Heart left ventricle (tissue), 16 donors: ENCODE measurements around the gene CHAF1A. TPM values are rescaled to one million over a fixed set of nuclear protein-coding genes. Genes with fewer than 3 reads are reported as not detected.

Experiments
- ATAC-seq, 4 donors: fragments of 200-7000 bp; cut with Tn5 transposase; one replicate each; pipeline ENCODE4 v1.9.1; 2020 to 2022; ENCODE audit warnings: moderate library complexity in 4 of 4, mild to moderate bottlenecking in 3 of 4, moderate number of reproducible peaks in 1 of 4
- DNase-seq, 5 donors: peaks; one replicate each; pipeline ENCODE4 v3.0.0-alpha.2; 2020
- H3K27ac ChIP-seq, 12 donors: fragments of 200-600 bp; sonication (generic) in 4 of 12; one replicate each; pipeline versions ENCODE4 v1.5.0 to v1.8.0; 2016 to 2022; ENCODE audit warnings: mild to moderate bottlenecking in 2 of 12
- H3K27me3 ChIP-seq, 9 donors: fragments of 200-600 bp; sonication (generic) in 2 of 9; one replicate each; pipeline versions ENCODE4 v1.5.1 to v1.8.0; 2016 to 2022; ENCODE audit warnings: mild to moderate bottlenecking in 3 of 9
- H3K36me3 ChIP-seq, 9 donors: fragments of 200-600 bp; sonication (generic) in 2 of 9; one replicate each; pipeline versions ENCODE4 v1.5.0 to v1.8.0; 2018 to 2022; ENCODE audit warnings: mild to moderate bottlenecking in 2 of 9
- H3K4me1 ChIP-seq, 12 donors: fragments of 200-600 bp; sonication (generic) in 4 of 12; one replicate each; pipeline versions ENCODE4 v1.5.0 to v1.8.0; 2016 to 2022; ENCODE audit warnings: mild to moderate bottlenecking in 3 of 12
- H3K4me3 ChIP-seq, 12 donors: fragments of 200-600 bp; sonication (generic) in 4 of 12; one replicate each; pipeline versions ENCODE4 v1.5.0 to v1.8.0; 2017 to 2022; ENCODE audit warnings: mild to moderate bottlenecking in 9 of 12, moderate library complexity in 4 of 12
- H3K9me3 ChIP-seq, 12 donors: fragments of 200-600 bp; sonication (generic) in 4 of 12; one replicate each; pipeline versions ENCODE4 v1.5.0 to v1.8.0; 2016 to 2022; ENCODE audit warnings: mild to moderate bottlenecking in 1 of 12
- CTCF ChIP-seq, 12 donors: fragments of 200-600 bp; sonication (generic) in 4 of 12; IDR thresholded peaks; one replicate each; pipeline versions ENCODE4 v1.5.0 to v1.8.0; 2018 to 2022; ENCODE audit warnings: antibody characterized with exemption in 12 of 12, mild to moderate bottlenecking in 5 of 12
- POLR2A ChIP-seq, 2 donors: fragments of 450-650 bp; IDR thresholded peaks; one replicate each; pipeline ENCODE4 v1.6.1; 2017; ENCODE audit warnings: antibody characterized with exemption in 2 of 2, mild to moderate bottlenecking in 2 of 2, moderate library complexity in 2 of 2
- WGBS, 4 donors: extraction: QIAGEN DNeasy Blood & Tissue Kit in 2 of 4; methylation state at CpG; one replicate each; pipeline versions ENCODE4 v1.1.5 to v1.1.7; 2013 to 2018; 5-methylcytosine and 5-hydroxymethylcytosine counted together
- intact Hi-C, 10 donors: fragments of 100-400 bp; cut with DNase I; formaldehyde crosslinking; loops; one replicate each; pipeline versions ENCODE4 v1.11.1 to v1.14.2; 2022
- polyA plus RNA-seq, 2 donors: library from polyadenylated mRNA; stranded (reverse); fragments of 200-250 nt; gene quantifications; one replicate each; pipeline ENCODE4 v1.2.3, GENCODE V29; 2013
- total RNA-seq, 9 donors: library from RNA; depleted of rRNA in 2 of 9; stranded (reverse); fragments of >200 nt in 2 of 9; fragmentation: NEBNext Ultra II Directional in 3 of 9; extraction: Animal tissue kit (Norgen Biotek cat#: 25700) in 3 of 9; gene quantifications; one replicate each; pipeline versions ENCODE4 v1.1.0 to v1.2.4, GENCODE V29; 2016 to 2023
- donor health status: ischemic (EF 13 %, LVEDD 7.1; RV severe dilation, severe dysfunction).
- donor health status: healthy with polysubstance abuse.
- donor health status: DM: no; HTN: yes; CAD: no.
- donor health status: DM: no; HTN: no; CAD: no.
- donor health status: ischemic (EF 25% LVEDD 6.9; RV normal size, moderate dysfunction).
- donor health status: ischemic (EF 25% LVEDD 5.7; RV mildly dilated, moderate dysfunction).
- donor health status: healthy.
- donor health status: DM: yes; HTN: yes; CAD: no.
- donor health status: ischemic (EF 35%, LVEDD 5.7; RV mildly dilated, moderate dysfunction).
- donor health status: nonischemic (EF 11% LVEDD 7.7; RV severe dilation, severe dysfunction).
- donor health status: DM: yes; HTN: yes; CAD: no.
- donor health status: PGD.
- donor health status: ischemic (EF 29% LVEDD 5.4; RV normal size, mild dysfunction).
- donor health status: nonischemic (EF 23%, LVEDD 6.1; RV moderate dilation, normal function).

The CHAF1A gene
- total and polyA plus RNA-seq, 11 donors = 2.9 to 10.7 (median 5.5) TPM

GRCh38 chr19:4363571-4364304 is 38.7 kb upstream of the CHAF1A start:
- intact Hi-C loops = no loop called here
- no peak for ATAC-seq

GRCh38 chr19:4365341-4365740 is 37.1 kb upstream of the CHAF1A start:
- DNase-seq = no peak
- no peak overlapping the region for H3K27ac ChIP-seq
- WGBS, 4 donors = 85 to 97% (median 90%) methylated on average over 5 to 16 of the region's 16 CpGs
- H3K9me3 ChIP-seq = no peaks in the 10 kb centered on the region
- no peak overlapping the region for H3K4me3 ChIP-seq
- intact Hi-C loops = no loop called here
- peaks cover 0 to 34% (median 28%) of the 10 kb centered on the region in 12 donors for H3K4me1 ChIP-seq
- no peak for ATAC-seq
- H3K36me3 ChIP-seq = peaks cover 0 to 70% (median 53%) of the 10 kb centered on the region in 9 donors
- no peaks in the 10 kb centered on the region for H3K27me3 ChIP-seq
- TF ChIP-seq POLR2A (IDR thresholded peaks at IDR 0.05) = no peak
- TF ChIP-seq CTCF (IDR thresholded peaks at IDR 0.05) = no peak

More at GRCh38 chr19:4363571-4364304, 38.7 kb upstream of the CHAF1A start:
- 80 to 94% (median 93%) methylated on average over 1 to 26 of the region's 26 CpGs for WGBS, 4 donors
- Histone ChIP-seq H3K4me1 (peaks cover 0 to 18% (median 14%) of the 10 kb centered on the region in 12 donors), H3K36me3 (peaks cover 0 to 86% (median 63%) of the 10 kb centered on the region in 9 donors), H3K27me3 (no peaks in the 10 kb centered on the region), H3K9me3 (no peaks in the 10 kb centered on the region), H3K27ac (no peak overlapping the region), H3K4me3 (no peak overlapping the region)
- DNase-seq = no peak
- no peak for TF ChIP-seq POLR2A (IDR thresholded peaks at IDR 0.05)
- TF ChIP-seq CTCF (IDR thresholded peaks at IDR 0.05) = no peak

- intact Hi-C loops = no loop called here
- DNase-seq (no peak), ATAC-seq (no peak)
- Histone ChIP-seq H3K27me3 (no peaks in the 10 kb centered on the region), H3K27ac (no peak overlapping the region), H3K4me3 (no peak overlapping the region), H3K9me3 (no peaks in the 10 kb centered on the region), H3K36me3 (peaks cover 0 to 63% (median 46%) of the 10 kb centered on the region in 9 donors), H3K4me1 (peaks cover 0 to 41% (median 35%) of the 10 kb centered on the region in 12 donors)
- WGBS, 4 donors = 90 to 96% (median 95%) methylated on average over 15 to 19 of the region's 19 CpGs
- TF ChIP-seq CTCF (IDR thresholded peaks at IDR 0.05) (no peak), POLR2A (IDR thresholded peaks at IDR 0.05) (no peak)
Measured at GRCh38 chr19:4365791-4366665, 36.4 kb upstream of the CHAF1A start.
